Mammary epithelial cell (primary cell): ENCODE data around the gene RNF166.

Experiments used
- CTCF ChIP-seq, 2 donors: IDR thresholded peaks in 1 of 2; conservative IDR thresholded peaks in 1 of 2; 2 replicates each; pipeline ENCODE4 v1.5.1; 2011 to 2012; ENCODE audit warnings: inconsistent platforms in 2 of 2, low read length in 2 of 2, mild to moderate bottlenecking in 2 of 2, control low read depth in 1 of 2, low read depth in 1 of 2; ENCODE audit not compliant: insufficient read depth in 1 of 2; ENCODE audit errors: extremely low read depth in 1 of 2
- EZH2 ChIP-seq: IDR thresholded peaks from 2 replicates; pipeline ENCODE4 v1.6.1; 2012; ENCODE audit warnings: low read length, inconsistent platforms, borderline replicate concordance

- TF ChIP-seq CTCF (conservative IDR thresholded peaks at IDR 0.05 in 1 of 2, IDR thresholded peaks at IDR 0.05 in 1 of 2; ENCODE audit: extremely low read depth in 1 of 2, insufficient read depth in 1 of 2, low read depth in 1 of 2, low read length in 2 of 2) (no peak), EZH2 (no peak)
Measured at GRCh38 chr16:88713568-88714419, 7.6 kb upstream of the RNF166 start.
